BJ (cell line): ENCODE results near the gene FGD5. TPM values are rescaled to one million over a fixed set of nuclear protein-coding genes. Genes with fewer than 3 reads are reported as not detected.

ENCODE experiments used
- CTCF ChIA-PET: fragments of 350-600 bp; formaldehyde crosslinking; extraction: SDS; loops from one replicate; lab custom pipeline; 2021; ENCODE audit warnings: antibody characterized with exemption, inconsistent platforms; lab: Yijun Ruan, JAX
- POLR2A ChIA-PET: fragments of 300-600 bp; sonication (Branson Sonifier 250); formaldehyde crosslinking; extraction: SDS; loops from one replicate; lab custom pipeline; 2021; ENCODE audit warnings: antibody characterized with exemption; lab: Charles Lee
- DNase-seq: peaks from one replicate; pipeline ENCODE4 v3.0.0-alpha.2; 2011; ENCODE audit warnings: low read depth
- H3K27me3 ChIP-seq: 2 replicates; pipeline ENCODE4 v1.6.0; 2011; ENCODE audit warnings: low read length; ENCODE audit not compliant: control insufficient read depth, insufficient read depth
- H3K36me3 ChIP-seq: 2 replicates; pipeline ENCODE4 v1.5.1; 2011; ENCODE audit warnings: low read length; ENCODE audit not compliant: control insufficient read depth, insufficient read depth
- H3K4me3 ChIP-seq: 2 replicates; pipeline ENCODE4 v1.5.1; 2011; ENCODE audit warnings: low read depth, mild to moderate bottlenecking, control low read depth, low read length
- polyA plus RNA-seq: library from polyadenylated mRNA; depleted of rRNA; stranded (reverse); fragments of >200 nt; gene quantifications from 2 replicates; pipeline ENCODE4 v1.2.3, GENCODE V29; 2011
- TF ChIP-seq, protein P1 (sequence below): IDR thresholded peaks from 2 replicates; pipeline ENCODE4 v1.5.1; 2011; ENCODE audit warnings: low read depth, mild to moderate bottlenecking, control low read depth, inconsistent platforms, low read length, moderate library complexity; ENCODE audit not compliant: insufficient read depth

Gene FGD5
- polyA plus RNA-seq, 1 experiment, result not detected

DNA sequence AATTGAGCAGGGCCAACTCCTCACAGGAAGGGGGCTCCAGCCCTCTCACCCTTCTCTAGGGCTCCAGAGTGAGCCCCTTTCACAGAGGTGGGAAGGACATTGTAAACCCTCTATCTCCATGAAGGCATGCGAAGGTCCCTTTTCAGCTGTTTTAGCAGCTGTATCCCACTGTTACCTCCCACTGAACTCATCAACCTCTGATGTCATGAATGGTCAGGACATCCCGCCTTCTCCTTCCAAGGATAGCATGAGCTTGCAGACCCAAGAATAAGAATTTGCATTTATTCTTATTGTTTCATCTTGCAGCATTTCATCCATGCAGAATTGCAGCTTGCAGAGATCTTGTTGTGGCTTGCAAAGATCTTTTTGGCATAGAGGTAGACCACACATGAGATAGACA, 24.3 kb upstream of the FGD5 start:
- TF ChIP-seq, protein P1, sequence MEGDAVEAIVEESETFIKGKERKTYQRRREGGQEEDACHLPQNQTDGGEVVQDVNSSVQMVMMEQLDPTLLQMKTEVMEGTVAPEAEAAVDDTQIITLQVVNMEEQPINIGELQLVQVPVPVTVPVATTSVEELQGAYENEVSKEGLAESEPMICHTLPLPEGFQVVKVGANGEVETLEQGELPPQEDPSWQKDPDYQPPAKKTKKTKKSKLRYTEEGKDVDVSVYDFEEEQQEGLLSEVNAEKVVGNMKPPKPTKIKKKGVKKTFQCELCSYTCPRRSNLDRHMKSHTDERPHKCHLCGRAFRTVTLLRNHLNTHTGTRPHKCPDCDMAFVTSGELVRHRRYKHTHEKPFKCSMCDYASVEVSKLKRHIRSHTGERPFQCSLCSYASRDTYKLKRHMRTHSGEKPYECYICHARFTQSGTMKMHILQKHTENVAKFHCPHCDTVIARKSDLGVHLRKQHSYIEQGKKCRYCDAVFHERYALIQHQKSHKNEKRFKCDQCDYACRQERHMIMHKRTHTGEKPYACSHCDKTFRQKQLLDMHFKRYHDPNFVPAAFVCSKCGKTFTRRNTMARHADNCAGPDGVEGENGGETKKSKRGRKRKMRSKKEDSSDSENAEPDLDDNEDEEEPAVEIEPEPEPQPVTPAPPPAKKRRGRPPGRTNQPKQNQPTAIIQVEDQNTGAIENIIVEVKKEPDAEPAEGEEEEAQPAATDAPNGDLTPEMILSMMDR, result no peak
- POLR2A ChIA-PET, result no interaction called here
- no peaks in the 10 kb centered on the region for H3K36me3 ChIP-seq
- CTCF ChIA-PET, result interaction anchor here (2.0 kb wide), 1 partner anchor 14 kb away, joined by 6 read pairs; no protein-coding TSS in a partner anchor
- H3K27me3 ChIP-seq, result no peaks in the 10 kb centered on the region; the same call in none of the 2 replicates
- DNase-seq, result no peak
- H3K4me3 ChIP-seq, result no peak overlapping the region

DNA sequence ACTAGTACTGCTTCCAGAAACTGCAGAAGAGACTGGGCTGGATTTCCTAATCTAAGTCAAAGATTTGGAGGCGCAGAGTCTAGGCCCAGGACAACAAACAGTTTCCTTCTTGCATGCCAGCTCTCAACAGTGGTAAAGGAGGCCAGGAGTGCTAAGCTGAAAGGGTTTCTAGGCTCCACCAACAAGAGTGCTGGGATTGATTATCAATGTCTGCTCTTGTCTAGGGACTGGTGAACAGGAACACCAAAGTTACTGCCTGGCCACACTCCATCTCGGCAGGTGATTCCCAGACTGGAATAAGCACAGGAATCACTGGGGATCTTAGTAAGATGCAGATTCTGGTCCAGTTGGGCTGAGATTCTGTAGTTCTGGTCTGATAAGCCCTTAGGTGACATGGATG, 22.8 kb upstream of the FGD5 start:
- no peak overlapping the region for H3K4me3 ChIP-seq
- H3K36me3 ChIP-seq, result no peaks in the 10 kb centered on the region
- H3K27me3 ChIP-seq, result no peaks in the 10 kb centered on the region; the same call in none of the 2 replicates
- TF ChIP-seq, protein P1, result no peak
- ChIA-PET CTCF (no interaction called here), POLR2A (no interaction called here)
- no peak for DNase-seq

DNA sequence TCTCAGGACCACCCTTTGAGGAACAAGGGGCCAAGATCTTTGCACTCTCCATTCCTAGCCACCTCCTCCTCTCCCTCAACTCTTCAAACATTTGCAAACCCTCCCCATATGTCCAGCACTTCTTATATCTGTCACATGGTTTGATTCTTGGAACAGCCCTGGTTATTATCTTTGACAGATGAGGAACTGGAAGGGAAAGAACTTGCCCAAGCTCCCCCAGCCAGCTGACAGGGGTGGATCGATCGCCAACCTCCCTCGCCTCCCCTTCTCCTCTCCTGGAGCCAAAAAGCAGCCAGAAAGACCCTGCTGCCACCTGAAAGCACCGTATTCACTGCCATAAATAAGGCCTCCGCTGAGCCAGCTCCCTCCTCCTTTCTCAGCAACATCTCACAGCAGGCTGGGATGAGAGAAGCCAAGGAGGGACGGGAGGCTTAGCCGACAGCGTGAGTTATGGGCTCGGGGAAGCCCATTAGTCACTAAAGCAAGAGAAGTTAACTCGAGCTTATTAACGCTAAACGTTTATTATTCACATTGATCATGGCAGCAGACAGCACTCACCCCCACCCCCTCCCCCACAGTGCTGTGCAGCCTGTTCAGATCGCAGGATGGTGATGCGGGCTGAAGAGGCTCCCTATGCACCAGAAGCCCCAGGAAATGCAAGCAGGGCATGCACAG, 22.2 kb upstream of the FGD5 start:
- Histone ChIP-seq H3K36me3 (no peaks in the 10 kb centered on the region), H3K4me3 (no peak overlapping the region), H3K27me3 (no peaks in the 10 kb centered on the region; the same call in none of the 2 replicates)
- DNase-seq, result no peak
- TF ChIP-seq, protein P1, result no peak
- ChIA-PET POLR2A (no interaction called here), CTCF (no interaction called here)

DNA sequence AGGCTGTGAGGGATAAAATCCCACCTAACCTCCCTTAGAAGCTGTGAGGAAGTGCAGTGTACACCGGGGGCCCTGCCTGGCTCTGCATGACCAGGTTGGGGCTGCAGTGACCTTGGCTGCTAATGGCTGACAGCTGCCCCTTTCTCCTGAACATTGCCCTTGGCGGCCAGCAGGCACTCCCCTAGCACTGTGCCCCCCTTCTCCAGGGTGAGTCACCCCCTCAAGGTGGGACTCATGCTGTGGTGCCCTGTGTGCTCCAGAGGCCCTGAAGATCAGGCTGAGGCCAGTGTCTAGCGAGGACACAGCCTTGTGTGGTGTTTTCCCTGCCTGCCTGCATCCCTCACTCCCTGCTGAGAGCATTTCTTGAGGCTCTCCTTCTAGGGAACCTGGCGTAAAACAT, 21.0 kb upstream of the FGD5 start:
- POLR2A ChIA-PET, result no interaction called here
- no peaks in the 10 kb centered on the region; the same call in 1 of the 2 replicates for H3K27me3 ChIP-seq
- TF ChIP-seq, protein P1, result no peak
- no peak overlapping the region for H3K4me3 ChIP-seq
- H3K36me3 ChIP-seq, result no peaks in the 10 kb centered on the region
- no peak for DNase-seq
- CTCF ChIA-PET, result interaction anchor here (1.2 kb wide), 1 partner anchor 289 kb away, joined by 3 read pairs; no protein-coding TSS in a partner anchor

DNA sequence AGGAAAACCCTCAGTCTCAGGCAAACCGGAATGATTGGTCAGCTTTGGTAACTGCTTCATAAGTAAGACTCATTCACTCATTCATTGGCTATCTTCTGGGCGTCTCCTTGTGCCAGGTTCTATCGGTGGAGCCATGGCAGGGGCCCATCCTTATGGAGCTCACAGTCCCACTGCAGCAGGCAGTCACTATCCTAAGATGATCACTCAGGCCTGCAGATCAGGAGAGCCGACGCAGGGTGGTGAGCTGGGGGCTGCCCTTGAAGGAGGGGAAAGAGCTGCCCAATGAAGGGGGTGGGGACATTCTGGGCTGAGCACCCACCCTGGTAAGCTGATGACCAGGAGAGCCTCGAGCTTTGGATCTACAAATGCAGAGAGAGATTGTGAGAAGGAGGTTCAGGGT, 20.5 kb upstream of the FGD5 start:
- DNase-seq, result no peak
- TF ChIP-seq, protein P1, result no peak
- no peaks in the 10 kb centered on the region for H3K36me3 ChIP-seq
- POLR2A ChIA-PET, result no interaction called here
- CTCF ChIA-PET, result interaction anchor here (1.2 kb wide), 1 partner anchor 289 kb away, joined by 3 read pairs; no protein-coding TSS in a partner anchor
- no peaks in the 10 kb centered on the region; the same call in 1 of the 2 replicates for H3K27me3 ChIP-seq
- no peak overlapping the region for H3K4me3 ChIP-seq
